GM12878 (cell line): Measurements from ENCODE around the gene PARM1. TPM values are rescaled to one million over a fixed set of nuclear protein-coding genes. Genes with fewer than 3 reads are reported as not detected.

Source experiments
- ATAC-seq: fragments of 200-7000 bp; cut with Tn5 transposase; 3 replicates; pipeline ENCODE4 v1.9.1; 2020; ENCODE audit warnings: mild to moderate bottlenecking, moderate library complexity
- BruUV-seq: library from RNA; stranded (reverse); fragments of 400-500 nt; replicated peaks from 2 replicates; lab custom pipeline; 2021; lab: Mats Ljungman, UMichigan
- CTCF ChIA-PET: fragments of 300-600 bp; sonication (Branson Sonifier 250); formaldehyde crosslinking; extraction: SDS; loops from one replicate; lab custom pipeline; 2021; ENCODE audit warnings: inconsistent platforms; lab: Yijun Ruan, JAX
- POLR2A ChIA-PET: fragments of 350-600 bp; formaldehyde crosslinking; extraction: SDS; loops from one replicate; lab custom pipeline; 2021; ENCODE audit warnings: inconsistent platforms; lab: Charles Lee
- RAD21 ChIA-PET: fragments of 300-600 bp; sonication (Branson Sonifier 250); formaldehyde crosslinking; loops from one replicate; lab custom pipeline; 2023; ENCODE audit warnings: antibody characterized with exemption; ENCODE audit not compliant: unreplicated experiment; lab: Charles Lee
- SMC1A ChIA-PET: fragments of 300-600 bp; sonication (Branson Sonifier 250); formaldehyde crosslinking; loops from one replicate; lab custom pipeline; 2023; ENCODE audit not compliant: unreplicated experiment, uncharacterized antibody; lab: Charles Lee
- DNase-seq: peaks from one replicate; pipeline ENCODE4 v3.0.0-alpha.2; 2011; ENCODE audit warnings: low read depth, low spot score
- FAIRE-seq: peaks from 3 replicates; lab custom pipeline; 2011; peaks lifted over from hg19 to GRCh38; lab: Jason Lieb, UNC
- H2AFZ ChIP-seq: 2 replicates; pipeline ENCODE4 v1.6.0; 2011; ENCODE audit warnings: low read depth, low read length, control low read depth; ENCODE audit not compliant: control insufficient read depth
- H3K27ac ChIP-seq: 2 replicates; pipeline ENCODE4 v1.5.1; 2011; ENCODE audit warnings: control low read depth; ENCODE audit not compliant: control insufficient read depth, insufficient read depth
- H3K27me3 ChIP-seq, 2 experiments: replicated peaks in 1 of 2; 2 replicates each; pipeline versions ENCODE4 v1.6.0 to v1.6.1; 2011; ENCODE audit warnings: low read length in 1 of 2; ENCODE audit not compliant: control insufficient read depth in 2 of 2, insufficient read depth in 2 of 2
- H3K36me3 ChIP-seq, 2 experiments: 2 replicates each; pipeline ENCODE4 v1.5.1; 2011; ENCODE audit warnings: low read length in 1 of 2; ENCODE audit not compliant: control insufficient read depth in 2 of 2, insufficient read depth in 2 of 2
- H3K4me1 ChIP-seq: 2 replicates; pipeline ENCODE4 v1.6.1; 2011; ENCODE audit warnings: mild to moderate bottlenecking, low read length, moderate library complexity, mixed read lengths; ENCODE audit not compliant: control insufficient read depth, insufficient read depth
- H3K4me2 ChIP-seq: 2 replicates; pipeline ENCODE4 v1.6.0; 2011; ENCODE audit warnings: control low read depth; ENCODE audit not compliant: control insufficient read depth, insufficient read depth
- H3K4me3 ChIP-seq: fragments of 200-600 bp; sonication (generic); 2 replicates; pipeline ENCODE4 v1.5.1; 2016
- H3K79me2 ChIP-seq: 2 replicates; pipeline ENCODE4 v1.6.0; 2011; ENCODE audit warnings: low read length; ENCODE audit not compliant: control insufficient read depth, insufficient read depth
- H3K9ac ChIP-seq: 2 replicates; pipeline ENCODE4 v1.8.0; 2011; ENCODE audit warnings: low read length, control low read depth, mixed read lengths; ENCODE audit not compliant: control insufficient read depth, insufficient read depth
- H3K9me3 ChIP-seq: replicated peaks from 3 replicates; pipeline ENCODE4 v1.5.1; 2011; ENCODE audit warnings: mild to moderate bottlenecking, low read length; ENCODE audit not compliant: control insufficient read depth, insufficient read depth
- H4K20me1 ChIP-seq: 2 replicates; pipeline ENCODE4 v1.6.0; 2011; ENCODE audit not compliant: control insufficient read depth, insufficient read depth
- DPF2 ChIP-seq: fragments of 450-650 bp; IDR thresholded peaks from 2 replicates; pipeline ENCODE4 v1.6.1; 2017; ENCODE audit warnings: mild to moderate bottlenecking
- POLR2AphosphoS5 ChIP-seq: IDR thresholded peaks from 2 replicates; pipeline ENCODE4 v1.6.1; 2011; ENCODE audit warnings: mild to moderate bottlenecking, low read length, inconsistent platforms
- RAD21 ChIP-seq: IDR thresholded peaks from 2 replicates; pipeline ENCODE4 v1.6.1; 2011; ENCODE audit warnings: mild to moderate bottlenecking, low read depth, low read length, moderate library complexity; ENCODE audit not compliant: insufficient read depth
- SPI1 ChIP-seq: IDR thresholded peaks from 2 replicates; pipeline ENCODE4 v1.6.1; 2011; ENCODE audit warnings: low read depth, mild to moderate bottlenecking, low read length, moderate library complexity, borderline replicate concordance; ENCODE audit not compliant: insufficient read depth
- TCF7 ChIP-seq: IDR thresholded peaks from 2 replicates; pipeline ENCODE4 v1.6.1; 2014; ENCODE audit warnings: antibody characterized with exemption, borderline replicate concordance
- ZNF24 ChIP-seq: fragments of 450-650 bp; IDR thresholded peaks from 2 replicates; pipeline ENCODE4 v1.6.1; 2017; ENCODE audit warnings: antibody characterized with exemption, mild to moderate bottlenecking
- WGBS: methylation state at CpG from one replicate; pipeline ENCODE4 v1.1.6; 2016; ENCODE audit warnings: low lambda C conversion rate; ENCODE audit not compliant: insufficient replicate concordance, insufficient coverage; ENCODE audit errors: missing lambda C conversion rate; 5-methylcytosine and 5-hydroxymethylcytosine counted together
- in situ Hi-C: fragments of 300-500 bp; cut with MboI; formaldehyde crosslinking; loops from 9 replicates; pipeline ENCODE4 v1.14.3; 2018; ENCODE audit warnings: mixed read lengths
- intact Hi-C: fragments of 100-400 bp; cut with micrococcal nuclease; formaldehyde crosslinking; loops from one replicate; pipeline ENCODE4 v1.14.2; 2022; ENCODE audit not compliant: unreplicated experiment
- polyA plus RNA-seq, 11 experiments: library from polyadenylated mRNA; depleted of rRNA in 4 of 11; unstranded in 6 of 11; stranded (reverse) in 5 of 11; fragments of >200 nt; fragmentation: Nextera tagmentation in 4 of 11; fragmentation: Illumina TruSeq in 1 of 11; extraction: Ambion mirVana in 4 of 11; extraction: Trizol in 1 of 11; gene quantifications; 1 replicate in 1 of 11; 2 replicates in 10 of 11; pipeline versions ENCODE4 v1.2.1 to v1.2.3, GENCODE V29; 2011 to 2016; ENCODE audit warnings: inconsistent platforms in 2 of 11, missing spikeins in 2 of 11, low read depth in 1 of 11
- total RNA-seq, 4 experiments: library from RNA; depleted of rRNA in 3 of 4; stranded (reverse); fragments of >200 nt in 3 of 4; fragmentation: Illumina TruSeq in 1 of 4; extraction: Trizol in 1 of 4; gene quantifications; 2 replicates each; pipeline versions ENCODE4 v1.2.1 to v1.2.3, GENCODE V29; 2013 to 2021

PARM1 gene
- total and polyA plus RNA-seq, 10 of the 15 experiments (the other 5 are each of a cell fraction or from before 2014, with no cell fraction given) = 13.9 to 56.2 (median 41.3) TPM

DNA sequence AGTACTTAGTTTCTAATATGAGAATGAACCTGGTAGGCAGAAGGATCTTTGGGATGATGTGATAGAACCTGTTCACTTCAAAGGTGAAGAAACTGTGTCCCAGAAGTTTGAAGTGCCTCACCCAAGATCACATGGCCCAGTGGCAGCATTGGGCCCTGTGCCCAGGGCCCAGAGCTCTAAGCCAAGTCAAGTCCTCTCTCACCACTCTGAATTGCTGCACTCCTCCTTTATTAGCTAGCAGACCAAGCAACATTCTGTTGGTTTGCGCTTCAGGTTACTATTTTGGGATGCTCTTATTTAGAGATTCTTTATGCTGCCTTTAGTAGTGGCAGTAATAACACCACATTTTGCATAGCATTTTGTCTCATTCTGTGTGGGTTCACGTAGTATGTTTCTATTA lies 82.7 kb downstream of the PARM1 start (continued):
- TF ChIP-seq TCF7 = no peak

GRCh38 chr4:75016472-75016871 lies 83.6 kb downstream of the PARM1 start:
- SMC1A ChIA-PET = interaction anchor here (1.7 kb wide), 1 partner anchor 15 kb away, joined by 5 read pairs; no protein-coding TSS in a partner anchor
- peak; percentile 48; the same call in 2 of the 3 replicates for ATAC-seq
- Histone ChIP-seq H3K4me2 (no peak overlapping the region), H3K79me2 (no peaks in the 10 kb centered on the region), H4K20me1 (no peaks in the 10 kb centered on the region), H3K9ac (no peak overlapping the region), H2AFZ (no peak overlapping the region), H3K27ac (no peak overlapping the region), H3K36me3 (peaks cover 0 to 2% of the 10 kb centered on the region in 2 experiments; a peak in 2 of 4 replicates), H3K4me1 (no peaks in the 10 kb centered on the region), H3K9me3 (no peaks in the 10 kb centered on the region), H3K27me3 (no peaks in the 10 kb centered on the region), H3K4me3 (no peak overlapping the region)
- 39% methylated on average over 6 of the region's 6 CpGs for WGBS
- RAD21 ChIA-PET = no interaction called here
- no peak for DNase-seq
- intact Hi-C loops = no loop called here
- CTCF ChIA-PET = no interaction called here
- in situ Hi-C loops = no loop called here
- no TSS peak for BruUV-seq
- TF ChIP-seq DPF2 = no peak
- peak; percentile 50; the same call in 1 of the 2 replicates for TF ChIP-seq SPI1
- FAIRE-seq = no peak
- POLR2A ChIA-PET = no interaction called here

DNA sequence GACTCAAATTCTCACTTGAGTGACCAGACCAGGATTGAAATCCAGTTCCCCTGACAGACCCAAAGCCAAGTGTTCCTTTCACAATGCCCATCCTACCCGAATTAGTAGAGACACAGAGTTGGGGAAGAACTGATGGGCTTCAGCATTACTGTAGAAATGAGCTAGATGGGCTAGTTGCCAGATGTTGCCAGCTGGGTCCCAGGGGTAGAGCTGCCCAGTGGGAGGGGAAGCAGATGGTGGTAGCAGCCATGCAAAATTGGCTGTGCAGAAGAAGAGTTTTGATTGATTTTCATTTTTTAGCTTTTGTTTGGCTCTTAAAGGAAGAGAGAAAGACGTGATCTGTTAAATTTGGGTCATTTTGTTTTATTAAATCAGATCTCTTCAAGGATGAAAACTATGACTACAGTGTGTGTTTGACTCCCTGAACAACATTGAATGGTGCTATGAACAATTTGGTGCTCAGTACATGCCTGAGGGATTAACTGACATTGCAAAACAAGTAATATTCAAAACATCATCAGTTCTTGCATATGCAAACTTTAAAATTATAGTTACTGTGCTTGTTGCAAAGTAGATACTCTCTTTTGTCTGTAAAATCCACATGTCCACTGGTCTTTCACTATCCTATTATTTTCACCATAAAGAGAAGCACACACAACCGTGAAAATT lies 86.0 kb downstream of the PARM1 start:
- Histone ChIP-seq H3K4me1 (no peaks in the 10 kb centered on the region), H3K4me2 (no peak overlapping the region), H3K36me3 (no peaks in the 10 kb centered on the region; a peak in 1 of 4 replicates), H3K4me3 (no peak overlapping the region), H3K27me3 (no peaks in the 10 kb centered on the region), H3K9ac (no peak overlapping the region), H3K9me3 (no peaks in the 10 kb centered on the region), H3K27ac (no peak overlapping the region), H4K20me1 (no peaks in the 10 kb centered on the region), H3K79me2 (no peaks in the 10 kb centered on the region), H2AFZ (no peak overlapping the region)
- ChIA-PET SMC1A (interaction anchor here (0.9 to 1.3 kb wide), 4 partner anchors 18 to 195 kb away, joined by 3 to 4 read pairs (median 3); no protein-coding TSS in a partner anchor), CTCF (no interaction called here), POLR2A (interaction anchor here (0.5 kb wide), 1 partner anchor 96 kb away, joined by 3 read pairs; no protein-coding TSS in a partner anchor), RAD21 (no interaction called here)
- DNase-seq = no peak
- TF ChIP-seq POLR2AphosphoS5 (no peak), ZNF24 (no peak), RAD21 (no peak)
- 30% methylated on average over 3 of the region's 3 CpGs for WGBS
- ATAC-seq = no peak
- intact Hi-C loops = no loop called here
- no TSS peak for BruUV-seq
- in situ Hi-C loops = no loop called here
- FAIRE-seq = no peak
